OCI-LY3 (cell line): ENCODE data around the gene RGS8.

Experiments
- EZH2phosphoT487 ChIP-seq: fragments of 200-600 bp; shearing (Covaris generic); IDR thresholded peaks from 2 replicates; pipeline ENCODE4 v1.6.1; 2018; ENCODE audit warnings: antibody characterized with exemption, mixed run types, low read depth
- TF ChIP-seq, protein P1 (sequence below): fragments of 200-600, 300-600 bp; sonication (generic); IDR thresholded peaks from 2 replicates; pipeline ENCODE4 v1.5.1; 2014; ENCODE audit warnings: antibody characterized with exemption, low read length, low read depth

DNA sequence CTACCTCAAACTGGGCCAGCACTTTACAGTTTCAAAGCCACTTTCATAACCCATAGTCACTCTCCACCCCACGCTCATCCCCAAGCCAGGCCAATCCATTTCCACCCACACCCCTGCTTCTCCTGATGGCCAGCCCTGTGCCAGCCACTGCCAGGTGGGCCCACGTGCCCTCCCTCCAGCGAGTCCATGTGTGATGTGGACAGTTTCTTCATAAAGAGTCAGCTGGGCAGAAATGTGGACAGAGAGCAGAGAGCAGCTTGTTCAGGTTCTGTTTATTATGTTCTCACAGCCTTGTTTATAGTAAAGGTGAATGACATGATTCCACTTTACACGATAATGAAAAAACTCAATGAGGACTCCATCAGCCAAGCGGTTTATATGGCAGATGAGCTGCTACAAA lies 42.8 kb downstream of the RGS8 start:
- TF ChIP-seq, protein P1, sequence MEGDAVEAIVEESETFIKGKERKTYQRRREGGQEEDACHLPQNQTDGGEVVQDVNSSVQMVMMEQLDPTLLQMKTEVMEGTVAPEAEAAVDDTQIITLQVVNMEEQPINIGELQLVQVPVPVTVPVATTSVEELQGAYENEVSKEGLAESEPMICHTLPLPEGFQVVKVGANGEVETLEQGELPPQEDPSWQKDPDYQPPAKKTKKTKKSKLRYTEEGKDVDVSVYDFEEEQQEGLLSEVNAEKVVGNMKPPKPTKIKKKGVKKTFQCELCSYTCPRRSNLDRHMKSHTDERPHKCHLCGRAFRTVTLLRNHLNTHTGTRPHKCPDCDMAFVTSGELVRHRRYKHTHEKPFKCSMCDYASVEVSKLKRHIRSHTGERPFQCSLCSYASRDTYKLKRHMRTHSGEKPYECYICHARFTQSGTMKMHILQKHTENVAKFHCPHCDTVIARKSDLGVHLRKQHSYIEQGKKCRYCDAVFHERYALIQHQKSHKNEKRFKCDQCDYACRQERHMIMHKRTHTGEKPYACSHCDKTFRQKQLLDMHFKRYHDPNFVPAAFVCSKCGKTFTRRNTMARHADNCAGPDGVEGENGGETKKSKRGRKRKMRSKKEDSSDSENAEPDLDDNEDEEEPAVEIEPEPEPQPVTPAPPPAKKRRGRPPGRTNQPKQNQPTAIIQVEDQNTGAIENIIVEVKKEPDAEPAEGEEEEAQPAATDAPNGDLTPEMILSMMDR, result no peak
- no peak for TF ChIP-seq EZH2phosphoT487
